HEK293 (cell line): ENCODE results near the gene ROBO4.

Experiments
- CTCF ChIP-seq: fragments of 450-650 bp; formaldehyde crosslinking; IDR thresholded peaks from 2 replicates; pipeline ENCODE4 v1.5.1; 2016; ENCODE audit warnings: missing biosample characterization, missing genetic modification characterization
- GLI4 ChIP-seq: fragments of 450-650 bp; formaldehyde crosslinking; IDR thresholded peaks from 2 replicates; pipeline ENCODE4 v1.5.1; 2016; ENCODE audit warnings: missing biosample characterization, missing genetic modification characterization
- KLF17 ChIP-seq: fragments of 450-650 bp; formaldehyde crosslinking; IDR thresholded peaks from 2 replicates; pipeline ENCODE4 v1.5.1; 2016; ENCODE audit warnings: missing biosample characterization, missing genetic modification characterization
- MEIS1 ChIP-seq: sonication (generic); formaldehyde crosslinking; IDR thresholded peaks from 2 replicates; pipeline ENCODE4 v1.8.1; 2022; ENCODE audit warnings: missing genetic modification reagents, mild to moderate bottlenecking, borderline replicate concordance
- SETDB1 ChIP-seq: IDR thresholded peaks from one replicate; pipeline ENCODE4 v1.6.1; 2017; ENCODE audit warnings: mild to moderate bottlenecking, low read length, moderate library complexity, mixed read lengths; ENCODE audit not compliant: insufficient read length
- ZBTB11 ChIP-seq: fragments of 450-650 bp; formaldehyde crosslinking; conservative IDR thresholded peaks from 2 replicates; pipeline ENCODE4 v1.5.1; 2016; ENCODE audit warnings: low read depth, missing biosample characterization, missing genetic modification characterization
- ZNF157 ChIP-seq: fragments of 450-650 bp; formaldehyde crosslinking; IDR thresholded peaks from 2 replicates; pipeline ENCODE4 v1.5.1; 2016; ENCODE audit warnings: missing biosample characterization, missing genetic modification characterization
- ZNF184 ChIP-seq: fragments of 450-650 bp; IDR thresholded peaks from 2 replicates; pipeline ENCODE4 v1.5.1; 2018; ENCODE audit warnings: missing biosample characterization, mild to moderate bottlenecking, missing genetic modification characterization
- ZNF221 ChIP-seq: fragments of 450-650 bp; formaldehyde crosslinking; IDR thresholded peaks from 2 replicates; pipeline ENCODE4 v1.5.1; 2017; ENCODE audit warnings: missing biosample characterization, missing genetic modification characterization, borderline replicate concordance
- ZNF24 ChIP-seq: fragments of 450-650 bp; formaldehyde crosslinking; IDR thresholded peaks from 2 replicates; pipeline ENCODE4 v1.5.1; 2016; ENCODE audit warnings: missing biosample characterization, missing genetic modification characterization
- ZNF274 ChIP-seq, 2 experiments: fragments of 200-500 bp in 1 of 2; fragments of 450-650 bp in 1 of 2; sonication (Bioruptor generic) in 1 of 2; formaldehyde crosslinking in 1 of 2; IDR thresholded peaks; 2 replicates each; pipeline versions ENCODE4 v1.5.1 to v1.6.1; 2014 to 2016; ENCODE audit warnings: borderline replicate concordance in 1 of 2, inconsistent platforms in 1 of 2, low read length in 1 of 2, missing biosample characterization in 1 of 2, missing genetic modification characterization in 1 of 2
- ZNF335 ChIP-seq: fragments of 450-650 bp; formaldehyde crosslinking; conservative IDR thresholded peaks from 2 replicates; pipeline ENCODE4 v1.5.1; 2016; ENCODE audit warnings: missing biosample characterization, missing genetic modification characterization
- ZNF510 ChIP-seq: fragments of 450-650 bp; formaldehyde crosslinking; IDR thresholded peaks from 2 replicates; pipeline ENCODE4 v1.5.1; 2018; ENCODE audit warnings: mild to moderate bottlenecking, missing genetic modification characterization, missing biosample characterization; ENCODE audit not compliant: insufficient replicate concordance
- ZNF623 ChIP-seq: fragments of 450-650 bp; formaldehyde crosslinking; IDR thresholded peaks from 2 replicates; pipeline ENCODE4 v1.5.1; 2016; ENCODE audit warnings: missing biosample characterization, missing genetic modification characterization

GRCh38 chr11:124892750-124893454 lies 4.8 kb downstream of the ROBO4 start:
- TF ChIP-seq CTCF (no peak), ZNF510 (tag by site-specific recombination) (no peak), ZNF24 (tag by site-specific recombination) (no peak), GLI4 (tag by site-specific recombination) (no peak), ZNF335 (tag by site-specific recombination) (no peak), SETDB1 (no peak), ZNF221 (no peak), ZNF274 (IDR thresholded peaks at IDR 0.05; ENCODE audit: low read length) (no peak), ZNF274 (tag by site-specific recombination; IDR thresholded peaks at IDR 0.05; ENCODE audit: borderline replicate concordance) (no peak), ZNF157 (no peak), MEIS1 (CRISPR knock-in tag) (no peak), ZNF184 (tag by site-specific recombination) (no peak), ZNF623 (tag by site-specific recombination) (no peak), ZBTB11 (tag by site-specific recombination) (no peak), KLF17 (no peak)
